OCI-M2 (cell line): ENCODE data around the gene SLFN5.
"Not testable (repeated sequence)": the region's sequence is repeated elsewhere in the genome, so short reads cannot be mapped to it uniquely, and the experiment has no call there.

Experiments
- DNase-seq: peaks from one replicate; lab custom pipeline; 2025; ENCODE audit not compliant: unreplicated experiment; lab: John Stamatoyannopoulos, UW

SLFN5 gene

GRCh38 chr17:35241520-35241919 is 1.4 kb upstream of the SLFN5 start:
- no peak for DNase-seq

GRCh38 chr17:35242158-35242804 is 591 bp upstream of the SLFN5 start:
- DNase-seq, result no peak

DNA sequence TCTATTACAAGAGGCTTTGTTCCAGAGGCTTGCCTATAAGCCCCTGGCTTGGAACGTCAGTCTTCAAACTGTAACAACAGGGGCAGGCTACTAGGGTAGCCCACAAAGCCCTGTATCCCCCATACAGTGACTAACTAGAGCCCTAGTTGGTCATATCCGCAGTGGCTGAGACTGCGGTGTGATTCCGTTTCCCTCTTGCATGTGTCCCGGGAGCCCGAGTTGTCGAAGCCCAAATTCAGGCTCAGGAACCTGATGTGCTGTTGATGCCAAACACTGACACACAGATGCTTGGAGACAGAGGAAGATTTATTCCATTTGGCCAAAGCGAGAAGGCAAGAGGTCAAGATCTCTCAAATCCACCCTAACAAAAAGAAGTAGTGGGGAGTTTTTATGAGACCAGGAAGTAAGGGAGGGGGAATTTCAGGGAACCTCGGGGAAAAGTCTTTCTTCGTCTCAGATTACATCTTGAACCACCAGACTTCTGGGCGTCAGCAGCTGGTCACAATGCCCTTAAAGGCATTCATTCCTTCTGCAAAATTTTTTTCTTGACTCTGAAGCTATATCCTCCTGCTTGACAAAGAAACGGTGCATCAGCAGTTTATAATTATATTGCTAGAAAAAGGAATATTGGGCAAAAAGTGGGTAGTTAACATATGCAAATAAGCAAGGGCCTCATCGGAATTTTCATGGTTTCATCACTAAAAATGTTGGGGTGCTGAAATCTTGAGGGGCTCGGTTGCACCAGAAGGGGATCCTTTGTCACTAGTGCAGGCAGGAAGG is 879 bp downstream of the SLFN5 start:
- DNase-seq, result no peak

GRCh38 chr17:35244341-35245195 is 1.7 kb downstream of the SLFN5 start:
- no peak for DNase-seq

DNA sequence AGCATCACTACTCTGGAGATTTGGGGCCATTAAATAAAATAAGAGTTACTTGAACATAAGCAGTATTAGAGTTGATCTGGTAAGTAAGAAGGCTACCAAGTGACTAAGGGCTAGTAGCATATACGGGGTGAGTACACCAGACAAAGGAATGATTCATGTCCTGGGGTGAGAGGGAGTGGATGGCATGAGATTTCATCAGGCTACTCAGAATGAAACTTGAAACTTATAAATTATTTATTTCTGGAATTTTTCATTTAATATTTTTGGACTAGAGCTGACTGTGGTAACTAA is 2.3 kb downstream of the SLFN5 start:
- no peak for DNase-seq

DNA sequence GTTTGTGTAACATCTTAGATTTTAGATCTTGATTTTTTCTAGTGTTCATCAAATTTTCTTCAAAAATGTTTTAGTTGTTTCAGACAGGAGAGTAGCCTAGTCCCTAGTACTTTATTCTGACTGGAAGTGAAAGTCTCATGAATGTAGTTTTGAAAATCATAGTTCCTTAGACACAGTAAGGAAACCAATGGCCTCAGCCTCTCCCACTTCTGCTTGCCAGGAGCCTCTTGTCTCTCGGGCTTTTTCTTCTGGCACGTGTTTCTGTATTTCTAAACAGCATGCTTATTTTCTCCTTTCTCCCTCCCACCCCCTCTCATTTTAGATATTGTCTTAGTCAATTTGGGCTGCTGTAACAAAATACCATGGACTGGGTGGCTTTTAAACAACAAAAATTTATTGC is 9.8 kb downstream of the SLFN5 start:
- no peak for DNase-seq

- DNase-seq, result no peak
Measured at GRCh38 chr17:35254107-35254773, 11.4 kb downstream of the SLFN5 start.

DNA sequence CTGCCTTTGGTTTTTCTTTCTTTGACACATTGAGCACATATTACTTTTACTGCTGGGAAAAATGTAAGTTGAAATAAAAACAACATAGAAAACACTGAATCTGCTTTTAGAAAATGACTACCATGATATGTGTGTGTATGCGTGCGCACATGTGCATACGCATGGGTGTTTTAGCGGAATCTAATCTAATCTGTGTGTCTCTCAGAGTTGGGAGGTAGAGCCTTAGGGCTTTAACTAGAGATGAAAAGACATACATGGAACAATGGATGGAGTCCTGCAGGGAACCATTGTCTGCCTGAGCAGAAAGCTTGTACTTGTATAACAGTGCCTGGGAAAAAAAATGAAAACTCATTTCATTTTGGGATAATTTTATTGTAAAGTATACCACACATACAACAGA is 12.4 kb downstream of the SLFN5 start:
- no peak for DNase-seq

GRCh38 chr17:35256629-35257028 is 13.8 kb downstream of the SLFN5 start:
- DNase-seq, result no peak

GRCh38 chr17:35257208-35257659 is 14.4 kb downstream of the SLFN5 start:
- no peak for DNase-seq

DNA sequence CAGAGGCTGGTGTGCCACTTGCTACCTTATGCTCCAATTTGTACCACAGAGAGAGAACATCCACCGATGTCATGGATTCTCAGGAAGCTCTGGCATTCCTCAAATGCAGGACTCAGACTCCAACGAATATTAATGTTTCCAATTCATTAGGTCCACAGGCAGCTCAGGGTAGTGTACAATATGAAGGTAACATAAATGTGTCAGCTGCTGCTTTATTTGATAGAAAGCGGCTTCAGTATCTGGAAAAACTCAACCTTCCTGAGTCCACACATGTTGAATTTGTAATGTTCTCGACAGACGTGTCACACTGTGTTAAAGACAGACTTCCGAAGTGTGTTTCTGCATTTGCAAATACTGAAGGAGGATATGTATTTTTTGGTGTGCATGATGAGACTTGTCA is 16.1 kb downstream of the SLFN5 start:
- no peak for DNase-seq

GRCh38 chr17:35265071-35265470 is 22.2 kb downstream of the SLFN5 start:
- no peak for DNase-seq

DNA sequence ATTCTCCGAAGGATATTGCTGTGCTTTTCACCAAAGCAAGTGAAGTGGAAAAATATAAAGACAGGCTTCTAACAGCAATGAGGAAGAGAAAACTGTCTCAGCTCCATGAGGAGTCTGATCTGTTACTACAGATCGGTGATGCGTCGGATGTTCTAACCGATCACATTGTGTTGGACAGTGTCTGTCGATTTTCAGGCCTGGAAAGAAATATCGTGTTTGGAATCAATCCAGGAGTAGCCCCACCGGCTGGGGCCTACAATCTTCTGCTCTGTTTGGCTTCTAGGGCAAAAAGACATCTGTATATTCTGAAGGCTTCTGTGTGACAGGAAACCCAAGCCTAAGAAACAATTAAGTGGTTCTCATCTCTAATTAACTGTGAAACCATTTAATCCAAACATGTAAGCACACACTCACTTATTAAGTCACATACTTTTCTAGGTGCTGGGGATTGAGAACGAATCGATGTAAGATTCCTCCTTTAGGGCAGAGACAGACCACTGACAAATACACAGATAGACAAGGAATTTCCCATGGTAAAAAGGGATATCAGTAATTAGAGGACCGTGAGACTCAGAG is 22.8 kb downstream of the SLFN5 start:
- no peak for DNase-seq

DNA sequence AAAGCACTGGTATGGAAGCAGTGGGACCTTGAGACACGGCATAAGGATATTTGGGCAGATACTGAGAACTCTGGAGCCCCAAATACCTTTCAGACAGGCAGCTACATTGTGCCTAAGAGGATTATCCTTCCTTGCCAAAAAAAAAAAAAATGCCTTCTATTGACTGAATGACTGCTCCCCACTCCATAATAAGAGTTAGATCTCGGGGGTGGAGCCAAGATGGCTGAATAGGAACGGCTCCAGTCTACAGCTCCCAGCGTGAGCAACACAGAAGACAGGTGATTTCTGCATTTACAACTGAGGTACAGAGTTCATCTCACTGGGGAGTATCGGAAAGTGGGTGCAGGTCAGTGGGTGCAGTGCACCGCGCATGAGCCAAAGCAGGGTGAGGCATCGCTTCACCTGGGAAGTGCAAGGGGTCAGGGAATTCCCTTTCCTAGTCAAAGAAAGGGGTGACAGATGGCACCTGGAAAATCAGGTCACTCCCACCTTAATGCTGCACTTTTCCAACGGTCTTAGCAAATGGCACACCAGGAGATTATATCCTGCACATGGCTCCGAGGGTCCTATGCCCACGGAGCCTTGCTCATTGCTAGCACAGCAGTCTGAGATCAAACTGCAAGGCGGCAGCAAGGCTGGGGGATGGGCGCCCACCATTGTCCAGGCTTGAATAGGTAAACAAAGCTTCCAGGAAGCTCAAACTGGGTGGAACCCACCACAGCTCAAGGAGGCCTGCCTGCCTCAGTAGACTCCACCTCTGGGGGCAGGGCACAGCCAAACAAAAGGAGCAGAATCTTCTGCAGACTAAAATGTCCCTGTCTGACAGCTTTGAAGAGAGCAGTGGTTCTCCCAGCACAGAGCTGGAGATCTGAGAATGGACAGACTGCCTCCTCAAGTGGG is 31.5 kb downstream of the SLFN5 start:
- DNase-seq, result not testable (repeated sequence)

DNA sequence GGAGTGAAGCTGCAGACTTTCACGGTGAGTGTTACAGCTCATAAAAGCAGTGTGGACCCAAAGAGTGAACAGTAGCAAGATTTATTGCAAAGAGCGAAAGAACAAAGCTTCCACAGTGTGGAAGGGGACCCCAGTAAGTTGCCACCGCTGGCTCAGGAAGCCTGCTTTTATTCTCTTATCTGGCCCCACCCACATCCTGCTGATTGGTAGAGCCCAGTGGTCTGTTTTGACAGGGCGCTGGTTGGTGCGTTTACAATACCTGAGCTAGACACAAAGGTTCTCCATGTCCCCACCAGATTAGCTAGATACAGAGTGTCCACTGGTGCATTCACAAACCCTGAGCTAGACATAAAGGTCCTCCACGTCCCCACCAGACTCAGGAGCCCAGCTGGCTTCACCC is 35.6 kb downstream of the SLFN5 start:
- not testable (repeated sequence) for DNase-seq

GRCh38 chr17:35278876-35279275 is 36.0 kb downstream of the SLFN5 start:
- not testable (repeated sequence) for DNase-seq

DNA sequence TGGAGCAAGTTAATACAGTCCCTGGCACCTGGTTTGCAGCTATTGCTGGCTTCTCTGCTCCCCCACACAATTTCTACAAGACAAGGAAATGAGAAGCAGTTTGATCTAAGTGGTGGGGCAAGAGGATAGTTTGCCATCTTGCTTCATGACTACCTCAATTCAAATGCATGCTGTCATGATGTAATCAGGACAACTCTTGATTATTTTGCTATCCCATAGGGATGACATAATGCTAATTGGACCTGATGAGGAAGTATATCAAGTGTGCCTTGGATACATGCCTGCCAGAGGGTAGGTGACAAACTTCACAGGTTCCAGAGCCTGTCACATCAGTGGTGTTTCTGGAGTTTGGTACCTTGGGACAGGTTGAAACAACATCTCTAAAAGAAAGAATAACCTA is 40.9 kb downstream of the SLFN5 start:
- DNase-seq, result no peak

DNA sequence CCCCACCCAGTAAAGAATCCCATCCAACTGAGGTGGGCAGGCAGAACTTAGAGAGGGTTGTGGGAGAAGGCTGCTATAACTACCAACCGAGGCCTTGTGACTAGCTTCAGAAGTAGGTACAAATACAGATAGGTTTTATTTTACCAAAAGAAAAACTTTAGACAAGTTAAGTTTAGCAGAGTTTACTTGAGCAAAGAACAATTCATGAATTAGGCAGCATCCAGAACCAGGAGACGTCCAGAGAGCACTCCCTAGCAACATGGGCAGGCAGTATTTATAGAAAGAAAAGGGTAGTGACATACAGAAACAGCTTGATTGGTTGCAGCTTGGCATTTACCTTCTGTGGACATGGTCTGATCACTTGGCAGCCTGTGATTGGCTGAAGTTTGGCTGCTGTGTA is 42.1 kb downstream of the SLFN5 start:
- DNase-seq, result no peak

DNA sequence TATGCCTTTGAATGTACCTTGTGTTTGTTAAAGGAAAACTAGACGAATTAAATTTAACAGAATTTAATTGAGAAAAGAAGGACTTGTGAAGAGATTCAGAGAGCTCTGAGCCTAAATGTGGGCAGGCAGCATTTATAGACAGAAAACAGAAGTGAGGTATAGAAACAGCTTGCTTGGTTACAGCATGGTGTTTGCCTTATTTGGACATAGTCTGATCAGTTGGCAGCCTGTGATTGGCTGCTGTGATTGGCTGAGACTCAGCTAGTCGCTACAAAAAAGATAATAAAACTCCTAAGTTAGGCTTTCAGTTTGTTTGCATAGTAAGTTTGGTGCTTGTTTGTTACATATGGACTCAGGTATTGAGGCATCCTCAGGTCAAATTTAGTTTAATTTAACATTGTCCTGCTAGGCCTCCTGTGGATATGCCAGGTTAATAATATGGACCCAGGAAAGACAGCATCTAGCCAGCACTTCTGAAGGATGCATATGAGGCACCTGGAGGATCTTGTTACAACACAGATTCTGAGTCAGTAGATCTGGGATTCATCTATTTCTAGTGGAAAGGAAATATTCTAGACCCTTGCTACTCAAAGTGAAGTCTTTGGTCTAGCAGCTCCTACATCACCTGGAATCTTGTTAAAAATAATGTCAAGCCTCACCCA is 43.4 kb downstream of the SLFN5 start:
- DNase-seq, result no peak
